GM12864 (cell line): Measurements from ENCODE around the gene TRAIP.

Experiments used
- DNase-seq: peaks from one replicate; pipeline ENCODE4 v3.0.0-alpha.2; 2011; ENCODE audit warnings: low read depth
- H3K4me3 ChIP-seq: 2 replicates; pipeline ENCODE4 v1.5.1; 2011; ENCODE audit warnings: mild to moderate bottlenecking, low read depth, low read length, control low read depth
- TF ChIP-seq, protein P1 (sequence below): IDR thresholded peaks from 2 replicates; pipeline ENCODE4 v1.5.1; 2011; ENCODE audit warnings: low read depth, mild to moderate bottlenecking, moderate library complexity, low read length, control low read depth, inconsistent platforms; ENCODE audit errors: missing control alignments

TRAIP gene

DNA sequence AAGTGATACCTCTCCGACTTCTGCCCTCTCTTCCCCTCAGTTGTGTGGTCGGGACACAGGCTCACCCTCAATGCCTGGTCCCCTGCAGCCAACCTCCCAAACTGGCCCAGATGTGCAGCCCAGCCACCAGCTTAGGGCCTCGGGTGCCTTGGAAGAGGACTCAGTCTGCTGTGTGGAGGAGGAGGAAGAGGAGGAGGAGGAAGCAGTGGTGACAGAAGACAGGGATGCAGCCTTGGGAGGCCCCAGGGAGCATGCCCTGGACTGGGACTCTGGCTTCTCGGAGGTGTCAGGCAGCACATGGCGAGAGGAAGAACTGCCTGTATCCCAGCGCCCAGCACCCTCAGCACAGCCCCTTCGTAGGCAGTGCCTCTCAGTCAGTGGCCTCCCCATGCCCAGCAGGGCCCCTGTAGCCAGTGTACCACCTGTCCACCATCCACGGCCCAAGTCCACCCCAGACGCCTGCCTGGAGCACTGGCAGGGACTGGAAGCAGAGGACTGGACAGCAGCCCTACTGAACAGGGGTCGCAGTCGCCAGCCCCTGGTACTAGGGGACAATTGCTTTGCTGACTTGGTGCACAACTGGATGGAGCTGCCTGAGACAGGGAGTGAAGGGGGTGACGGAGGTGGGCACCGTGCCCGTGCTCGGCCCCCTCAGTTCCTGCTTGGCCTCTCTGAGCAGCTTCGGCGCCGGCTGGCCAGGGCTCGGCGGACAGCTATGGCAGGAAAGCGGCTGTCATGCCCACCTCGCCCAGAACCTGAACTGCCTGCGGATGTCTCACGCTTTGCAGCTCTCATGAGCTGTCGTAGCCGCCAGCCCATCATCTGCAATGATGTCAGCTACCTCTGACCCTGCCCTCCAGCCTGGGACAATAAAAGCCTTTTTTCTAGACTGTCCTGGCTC, 52.0 kb downstream of the TRAIP start:
- no peak for DNase-seq
- H3K4me3 ChIP-seq: peak overlapping the region; percentile 86
- TF ChIP-seq, protein P1, sequence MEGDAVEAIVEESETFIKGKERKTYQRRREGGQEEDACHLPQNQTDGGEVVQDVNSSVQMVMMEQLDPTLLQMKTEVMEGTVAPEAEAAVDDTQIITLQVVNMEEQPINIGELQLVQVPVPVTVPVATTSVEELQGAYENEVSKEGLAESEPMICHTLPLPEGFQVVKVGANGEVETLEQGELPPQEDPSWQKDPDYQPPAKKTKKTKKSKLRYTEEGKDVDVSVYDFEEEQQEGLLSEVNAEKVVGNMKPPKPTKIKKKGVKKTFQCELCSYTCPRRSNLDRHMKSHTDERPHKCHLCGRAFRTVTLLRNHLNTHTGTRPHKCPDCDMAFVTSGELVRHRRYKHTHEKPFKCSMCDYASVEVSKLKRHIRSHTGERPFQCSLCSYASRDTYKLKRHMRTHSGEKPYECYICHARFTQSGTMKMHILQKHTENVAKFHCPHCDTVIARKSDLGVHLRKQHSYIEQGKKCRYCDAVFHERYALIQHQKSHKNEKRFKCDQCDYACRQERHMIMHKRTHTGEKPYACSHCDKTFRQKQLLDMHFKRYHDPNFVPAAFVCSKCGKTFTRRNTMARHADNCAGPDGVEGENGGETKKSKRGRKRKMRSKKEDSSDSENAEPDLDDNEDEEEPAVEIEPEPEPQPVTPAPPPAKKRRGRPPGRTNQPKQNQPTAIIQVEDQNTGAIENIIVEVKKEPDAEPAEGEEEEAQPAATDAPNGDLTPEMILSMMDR: peak; percentile 1

DNA sequence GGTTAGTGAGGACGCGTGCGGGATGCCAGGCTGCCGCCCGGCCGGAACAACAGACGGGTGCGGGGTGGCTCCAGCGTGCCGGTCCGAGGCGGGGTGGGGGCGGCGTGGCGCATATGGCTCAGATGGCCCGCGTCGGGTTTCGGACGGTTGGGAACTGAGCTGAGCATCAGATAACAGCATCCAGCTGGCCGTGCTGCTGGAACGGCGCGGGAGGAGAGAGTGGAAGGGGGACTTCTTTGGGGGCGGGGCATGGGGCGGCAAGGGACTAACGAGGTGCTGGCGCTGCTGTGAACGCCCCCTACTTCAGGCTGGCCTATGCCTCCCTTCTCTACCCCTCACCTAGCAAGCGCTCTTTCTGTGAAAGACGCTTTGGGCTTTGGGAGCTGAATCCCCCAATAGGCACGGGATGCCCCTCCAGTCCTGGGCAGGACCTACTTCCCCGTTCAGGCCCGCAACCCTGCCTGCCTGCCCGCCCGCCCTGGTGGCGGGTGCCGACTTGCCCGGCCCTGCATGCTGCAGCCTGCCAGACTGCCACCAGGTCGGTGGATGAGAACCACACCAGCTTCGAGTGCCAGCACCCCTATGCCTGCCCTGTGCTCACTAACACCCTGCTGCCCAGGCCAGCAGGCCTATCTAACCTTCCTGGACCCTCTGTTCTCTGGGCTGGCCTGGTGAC, 52.8 kb downstream of the TRAIP start:
- no peak for DNase-seq
- TF ChIP-seq, protein P1: peak; percentile 13
- H3K4me3 ChIP-seq: peak overlapping the region; percentile 86

DNA sequence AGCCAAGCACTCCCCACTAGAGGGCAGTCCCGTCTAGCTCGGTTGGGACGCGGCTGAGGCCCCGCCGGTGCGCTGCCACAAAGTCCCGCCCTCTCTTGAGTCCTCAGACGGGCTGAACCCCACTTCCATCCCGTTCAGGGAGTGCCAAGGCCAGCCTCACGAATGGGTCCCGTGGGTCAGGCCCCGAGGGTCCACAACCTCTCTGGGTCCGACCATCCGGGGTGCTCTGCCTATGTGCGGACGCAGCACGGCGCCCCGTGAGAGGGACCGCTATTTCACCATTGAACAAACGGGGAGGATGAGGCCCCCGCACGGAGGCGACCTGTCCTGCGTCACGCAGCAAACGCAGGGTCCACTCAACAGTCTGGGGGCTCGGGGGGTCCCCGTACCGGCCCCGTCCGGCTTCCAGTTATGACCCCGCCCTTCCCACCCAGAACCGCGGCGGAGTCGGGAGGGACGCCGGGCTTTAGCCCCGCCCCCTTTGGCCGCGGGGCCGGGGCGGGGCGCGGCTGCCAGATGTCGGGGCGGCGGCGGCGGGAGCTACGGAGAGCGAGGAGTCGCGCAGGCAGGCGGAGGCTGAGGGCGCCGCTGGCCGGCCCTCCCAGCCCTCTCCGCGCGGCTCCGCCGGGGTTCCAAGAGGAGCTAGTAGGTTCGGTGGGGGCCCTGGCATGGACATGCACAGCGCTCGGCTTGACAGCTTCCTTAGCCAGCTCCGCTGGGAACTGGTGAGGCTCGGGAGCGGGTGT, 53.5 kb downstream of the TRAIP start, which contains the start of gene INKA1:
Gene INKA1, plus strand, starts transcription at position 543 of the 746 bp plus-strand sequence. Its CDS starts 132 bp downstream, at position 675.
- TF ChIP-seq, protein P1: peak; percentile 94
- peak; percentile 56 for DNase-seq
- H3K4me3 ChIP-seq: peak within 1 kb of the TSS; percentile 86

DNA sequence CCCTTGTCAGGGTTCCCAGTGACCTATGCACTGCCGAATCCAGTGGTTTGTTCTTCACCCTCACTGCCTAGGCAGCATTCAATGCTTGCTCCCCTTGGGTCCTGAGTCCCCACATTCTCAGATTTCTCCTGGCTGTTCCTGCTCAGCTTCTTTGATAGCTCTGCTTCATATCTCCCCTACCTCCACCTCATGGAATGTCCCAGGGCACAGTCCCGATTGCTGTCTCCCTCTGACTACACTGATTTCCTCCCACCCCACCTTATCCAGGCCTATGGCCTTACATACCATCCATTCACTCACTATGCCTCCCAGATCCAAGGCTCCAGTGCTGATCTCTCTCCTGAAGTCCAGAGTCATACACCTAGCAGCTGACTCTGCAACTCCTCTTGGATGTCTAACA, 55.2 kb downstream of the TRAIP start:
- TF ChIP-seq, protein P1: no peak
- no peak for DNase-seq
- H3K4me3 ChIP-seq: no peak overlapping the region

DNA sequence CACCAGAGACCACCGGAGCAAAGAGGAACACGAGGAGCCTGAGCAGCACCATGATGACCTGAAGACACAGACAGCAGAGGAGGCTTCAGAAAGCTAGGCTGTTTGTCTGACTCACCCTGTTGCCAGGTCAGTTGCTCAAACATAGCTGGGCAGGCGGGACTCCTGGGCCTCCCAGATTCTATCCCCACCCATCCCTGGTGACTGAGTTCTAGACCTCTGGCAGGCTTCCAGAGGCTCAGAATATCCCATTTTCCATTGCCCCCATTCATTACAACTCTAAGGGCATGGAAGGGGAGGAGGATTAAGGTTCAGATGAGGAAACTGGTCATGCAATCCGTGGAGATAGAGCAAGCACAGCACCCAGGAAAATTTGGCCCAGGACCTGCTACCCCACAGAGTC, 56.6 kb downstream of the TRAIP start, which contains the start of gene CDHR4:
Gene CDHR4, minus strand, starts transcription at position 113 of the 400 bp plus-strand sequence. Its CDS starts 61 bp downstream, at position 52.
- H3K4me3 ChIP-seq: no peak within 1 kb of the TSS
- TF ChIP-seq, protein P1: no peak
- no peak for DNase-seq

DNA sequence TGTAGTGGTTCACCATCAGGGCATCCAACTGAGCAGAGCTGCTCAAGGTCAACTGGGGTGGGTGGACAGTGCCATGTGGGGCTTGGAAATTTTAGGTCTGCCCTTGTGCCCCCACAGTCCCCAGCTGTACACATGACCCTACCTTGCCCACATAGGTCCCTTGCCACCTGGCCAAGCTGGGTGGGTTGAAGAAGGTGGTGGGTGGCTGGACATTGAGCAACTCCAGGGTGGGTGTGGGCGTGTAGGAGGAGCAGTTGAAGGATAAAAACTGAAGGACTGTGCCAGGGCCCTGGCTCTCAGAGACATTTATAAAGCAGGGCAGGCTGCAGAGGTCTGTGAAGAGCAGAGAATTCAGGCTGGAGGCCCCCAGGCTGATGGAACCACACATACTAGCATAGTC, 57.3 kb downstream of the TRAIP start:
- DNase-seq: no peak
- TF ChIP-seq, protein P1: no peak
- no peak overlapping the region for H3K4me3 ChIP-seq
